C4-2B (cell line): ENCODE results near the gene EPHA7.
A peak's percentile ranks its signal among the peaks of the same experiment; 100 is the strongest.

Source experiments
- H3K27ac ChIP-seq: fragments of 450-650 bp; 2 replicates; pipeline ENCODE4 v1.5.1; 2017
- CTCF ChIP-seq: fragments of 450-650 bp; conservative IDR thresholded peaks from 2 replicates; pipeline ENCODE4 v1.5.1; 2017; ENCODE audit warnings: mild to moderate bottlenecking
- ZFX ChIP-seq: fragments of 450-650 bp; IDR thresholded peaks from 2 replicates; pipeline ENCODE4 v1.6.1; 2017

The EPHA7 gene

DNA sequence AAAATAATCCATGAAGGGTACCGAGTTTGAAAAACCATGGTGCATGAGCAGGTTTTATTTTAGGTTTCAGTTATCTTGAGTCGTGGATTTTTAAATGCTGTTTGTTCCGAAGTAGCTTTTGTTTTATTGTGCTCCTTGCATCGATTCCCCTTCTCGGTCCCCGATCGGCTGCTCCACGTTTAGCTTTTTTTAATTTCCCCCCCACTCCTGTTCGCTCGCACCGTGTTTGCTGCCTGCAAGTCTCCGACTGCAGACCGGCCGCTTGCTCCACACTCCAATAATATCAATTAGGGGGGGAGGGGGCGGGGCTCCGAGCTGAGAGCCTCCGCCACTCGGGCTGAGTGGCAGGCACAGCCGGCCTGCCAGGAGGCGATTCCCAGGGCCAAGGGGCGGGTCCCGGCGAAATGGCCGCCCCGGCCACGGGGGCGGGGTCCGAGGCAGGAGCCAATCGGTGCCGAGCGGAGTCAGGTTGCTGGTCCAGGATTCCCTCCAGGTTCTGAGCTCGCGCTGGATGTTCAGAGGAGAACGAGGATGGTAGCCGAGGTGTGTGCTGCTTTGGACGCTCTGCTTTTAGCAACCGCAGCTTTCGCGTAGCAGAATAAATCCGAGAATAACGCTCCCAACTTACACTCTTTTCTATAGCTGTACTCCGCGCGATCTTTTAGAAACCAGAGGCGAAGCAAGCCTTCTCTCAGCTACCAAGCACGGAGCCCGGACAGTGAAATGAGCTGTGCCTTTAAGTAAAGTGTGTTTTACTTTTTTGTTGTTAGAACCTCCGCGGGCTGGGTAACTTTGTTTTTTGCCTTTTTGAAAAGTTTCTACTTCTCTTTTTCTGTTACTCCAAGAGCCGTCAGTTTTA lies at the start of gene EPHA7:
Gene EPHA7, minus strand, starts transcription at position 256 of the 859 bp plus-strand sequence. Its CDS starts 218 bp downstream, at position 38.
- no peak for TF ChIP-seq ZFX
- TF ChIP-seq CTCF = no peak
- no peak within 1 kb of the TSS for H3K27ac ChIP-seq

- H3K27ac ChIP-seq = no peak overlapping the region
- no peak for TF ChIP-seq CTCF
- no peak for TF ChIP-seq ZFX
These were observed 48.9 kb upstream of the EPHA7 start for GRCh38 chr6:93468291-93468690.

- H3K27ac ChIP-seq = no peak overlapping the region
- TF ChIP-seq CTCF = peak; percentile 6; the same call in 1 of the 2 replicates
- no peak for TF ChIP-seq ZFX
These were observed 35.2 kb upstream of the EPHA7 start for GRCh38 chr6:93454533-93454932.

- H3K27ac ChIP-seq = no peak overlapping the region
- TF ChIP-seq CTCF (no peak), ZFX (no peak)
These were observed 34.6 kb upstream of the EPHA7 start for GRCh38 chr6:93453956-93454355.

DNA sequence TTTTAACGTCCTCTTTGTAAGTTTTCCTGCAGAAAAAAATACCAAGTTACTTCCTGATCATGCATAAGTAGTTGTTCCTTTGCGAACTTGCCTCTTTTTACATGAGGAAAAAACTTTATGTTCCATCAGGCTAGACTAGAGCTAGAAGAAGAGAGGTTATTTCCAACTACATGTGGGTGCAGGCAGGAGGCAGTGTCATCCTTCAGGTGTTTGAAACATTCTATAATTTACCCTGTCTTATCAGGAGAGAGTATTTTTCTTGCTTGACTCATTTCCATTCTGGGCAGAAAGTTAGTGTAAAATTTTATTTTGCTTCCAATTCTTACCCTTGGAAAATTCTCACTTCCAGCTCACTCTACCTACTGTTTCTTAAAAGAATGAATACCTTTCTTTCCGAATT lies 28.5 kb upstream of the EPHA7 start:
- TF ChIP-seq ZFX (no peak), CTCF (no peak)
- H3K27ac ChIP-seq = no peak overlapping the region

DNA sequence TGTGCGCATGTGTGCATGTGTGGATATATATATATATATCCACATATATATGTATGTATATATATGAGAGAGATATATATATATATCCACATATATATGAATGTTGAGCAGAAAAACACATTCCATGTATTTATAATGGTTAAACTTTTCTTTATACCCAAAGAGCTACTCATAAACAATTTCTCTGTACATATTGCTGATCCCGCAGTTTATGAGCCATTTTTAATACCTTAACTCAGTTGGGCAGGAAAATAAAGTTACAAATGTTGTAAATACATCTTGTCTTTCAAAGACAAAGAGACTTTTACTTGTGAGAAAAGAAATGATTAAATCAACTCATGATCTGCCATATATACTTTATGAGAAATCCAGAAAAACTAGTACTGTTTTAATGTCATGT lies 18.1 kb upstream of the EPHA7 start:
- no peak for TF ChIP-seq ZFX
- no peak for TF ChIP-seq CTCF

DNA sequence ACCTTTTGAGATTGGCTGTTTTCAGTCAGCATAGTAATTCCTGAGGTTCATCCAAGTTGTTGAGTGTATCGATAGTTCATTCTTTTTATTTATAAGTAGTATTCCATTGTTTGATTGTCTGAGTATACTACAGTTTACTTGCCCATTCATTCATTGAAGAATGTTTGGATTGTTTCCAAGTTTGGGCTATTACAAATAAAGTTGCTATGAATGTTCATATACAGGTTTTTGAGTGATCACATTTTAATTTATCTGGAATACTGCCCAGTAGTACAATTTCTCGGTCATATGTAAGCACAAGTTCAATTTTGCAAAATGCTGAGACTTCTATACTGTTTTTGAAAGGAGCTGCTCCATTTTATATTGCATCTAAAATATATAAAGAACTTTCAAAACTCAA lies 14.2 kb upstream of the EPHA7 start:
- TF ChIP-seq ZFX (no peak), CTCF (no peak)
- no peak overlapping the region for H3K27ac ChIP-seq

More for the DNA sequence above, 18.1 kb upstream of the EPHA7 start:
- H3K27ac ChIP-seq = no peak overlapping the region
